HepG2 (cell line): ENCODE measurements around the gene CPVL. TPM values are rescaled to one million over a fixed set of nuclear protein-coding genes. Genes with fewer than 3 reads are reported as not detected.

Experiments
- CEBPB ChIP-seq: IDR thresholded peaks from 2 replicates; pipeline ENCODE4 v1.6.1; 2011; ENCODE audit warnings: low read depth, low read length, improper control_type of control experiment, borderline replicate concordance
- CHD2 ChIP-seq: IDR thresholded peaks from 2 replicates; pipeline ENCODE4 v1.6.1; 2011; ENCODE audit warnings: low read depth, low read length, improper control_type of control experiment
- DMTF1 ChIP-seq: sonication (generic); formaldehyde crosslinking; IDR thresholded peaks from 2 replicates; pipeline ENCODE4 v1.4.0; 2020; ENCODE audit warnings: mild to moderate bottlenecking, missing genetic modification reagents
- GMEB2 ChIP-seq: IDR thresholded peaks from 2 replicates; pipeline ENCODE4 v1.6.1; 2016; ENCODE audit warnings: missing biosample characterization, missing genetic modification reagents, low read depth
- KDM6A ChIP-seq: IDR thresholded peaks from 2 replicates; pipeline ENCODE4 v1.6.1; 2016; ENCODE audit warnings: low read depth
- MAX ChIP-seq: IDR thresholded peaks from 2 replicates; pipeline ENCODE4 v1.6.1; 2012; ENCODE audit warnings: inconsistent platforms
- MXI1 ChIP-seq: IDR thresholded peaks from 3 replicates; pipeline ENCODE4 v1.6.1; 2012; ENCODE audit warnings: low read depth, low read length, inconsistent platforms, borderline replicate concordance
- MZF1 ChIP-seq: sonication (generic); formaldehyde crosslinking; IDR thresholded peaks from 2 replicates; pipeline ENCODE4 v1.8.1; 2023; ENCODE audit warnings: mild to moderate bottlenecking, missing genetic modification reagents, borderline replicate concordance
- NCOR1 ChIP-seq: fragments of 200-600 bp; sonication (generic); IDR thresholded peaks from 2 replicates; pipeline ENCODE4 v1.7.0; 2017; ENCODE audit warnings: antibody characterized with exemption, low read length, borderline replicate concordance
- NFIC ChIP-seq: IDR thresholded peaks from 2 replicates; pipeline ENCODE4 v1.6.1; 2012; ENCODE audit warnings: mild to moderate bottlenecking, low read length, inconsistent platforms
- STAT5B ChIP-seq: sonication (generic); formaldehyde crosslinking; IDR thresholded peaks from 2 replicates; pipeline ENCODE4 v1.4.0; 2020; ENCODE audit warnings: missing genetic modification reagents
- TCF12 ChIP-seq, 2 experiments: fragments of 450-650 bp in 1 of 2; sonication (generic) in 1 of 2; formaldehyde crosslinking in 1 of 2; IDR thresholded peaks; 2 replicates each; pipeline versions ENCODE4 v1.6.1 to v1.8.0; 2017 to 2022; ENCODE audit warnings: antibody characterized with exemption in 1 of 2, mild to moderate bottlenecking in 1 of 2, missing genetic modification reagents in 1 of 2, moderate library complexity in 1 of 2
- TEF ChIP-seq: sonication (generic); formaldehyde crosslinking; IDR thresholded peaks from 2 replicates; pipeline ENCODE4 v1.5.0; 2020; ENCODE audit warnings: missing genetic modification reagents
- THAP7 ChIP-seq: sonication (generic); formaldehyde crosslinking; IDR thresholded peaks from 2 replicates; pipeline ENCODE4 v1.8.1; 2023; ENCODE audit warnings: mild to moderate bottlenecking, missing genetic modification reagents
- ZBTB38 ChIP-seq: sonication (generic); formaldehyde crosslinking; IDR thresholded peaks from 2 replicates; pipeline ENCODE4 v1.5.1; 2020; ENCODE audit warnings: mild to moderate bottlenecking, missing genetic modification reagents
- ZFP91 ChIP-seq: sonication (generic); formaldehyde crosslinking; IDR thresholded peaks from 2 replicates; pipeline ENCODE4 v1.9.0; 2022; ENCODE audit warnings: missing genetic modification reagents, mild to moderate bottlenecking, borderline replicate concordance
- ZFY ChIP-seq: sonication (generic); formaldehyde crosslinking; IDR thresholded peaks from 2 replicates; pipeline ENCODE4 v1.4.0; 2020; ENCODE audit warnings: missing genetic modification reagents
- ZMYM3 ChIP-seq: sonication (generic); formaldehyde crosslinking; IDR thresholded peaks from 2 replicates; pipeline ENCODE4 v1.5.1; 2020; ENCODE audit warnings: mild to moderate bottlenecking, missing genetic modification reagents
- ZNF121 ChIP-seq: sonication (generic); formaldehyde crosslinking; IDR thresholded peaks from 2 replicates; pipeline ENCODE4 v1.5.0; 2020; ENCODE audit warnings: mild to moderate bottlenecking, missing genetic modification reagents
- ZNF274 ChIP-seq: sonication (generic); formaldehyde crosslinking; IDR thresholded peaks from 2 replicates; pipeline ENCODE4 v1.5.1; 2020; ENCODE audit warnings: mild to moderate bottlenecking, missing genetic modification reagents
- ZNF33A ChIP-seq: sonication (generic); formaldehyde crosslinking; IDR thresholded peaks from 2 replicates; pipeline ENCODE4 v1.5.1; 2020; ENCODE audit warnings: missing genetic modification reagents, mild to moderate bottlenecking, moderate library complexity, borderline replicate concordance
- ZNF780A ChIP-seq: sonication (generic); formaldehyde crosslinking; IDR thresholded peaks from 2 replicates; pipeline ENCODE4 v1.8.0; 2022; ENCODE audit warnings: mild to moderate bottlenecking, missing genetic modification reagents, moderate library complexity
- ZNF878 ChIP-seq: sonication (generic); formaldehyde crosslinking; IDR thresholded peaks from 2 replicates; pipeline ENCODE4 v1.8.1; 2023; ENCODE audit warnings: mild to moderate bottlenecking, missing genetic modification reagents, moderate library complexity
- ZSCAN30 ChIP-seq: sonication (generic); formaldehyde crosslinking; IDR thresholded peaks from 2 replicates; pipeline ENCODE4 v1.5.0; 2020; ENCODE audit warnings: mild to moderate bottlenecking, missing genetic modification reagents
- polyA plus RNA-seq, 8 experiments: library from polyadenylated mRNA; depleted of rRNA in 3 of 8; stranded (reverse) in 7 of 8; unstranded in 1 of 8; fragments of >200 nt; fragmentation: Illumina TruSeq in 4 of 8; extraction: Trizol in 4 of 8; gene quantifications; 2 replicates each; pipeline versions ENCODE4 v1.2.1 to v1.2.3, GENCODE V29; 2011 to 2016; ENCODE audit warnings: low read depth in 4 of 8, missing spikeins in 1 of 8, mixed read lengths in 1 of 8; ENCODE audit not compliant: insufficient read depth in 1 of 8
- total RNA-seq, 5 experiments: library from RNA; depleted of rRNA; stranded (reverse); fragments of >200 nt; fragmentation: Illumina TruSeq; extraction: Trizol; gene quantifications; 2 replicates each; pipeline ENCODE4 v1.2.3, GENCODE V29; 2016; ENCODE audit warnings: low read depth in 1 of 5

CPVL gene
- total and polyA plus RNA-seq, 2 of the 13 experiments (the other 11 are each of a cell fraction or from before 2014, with no cell fraction given): 59.2 to 294 TPM

GRCh38 chr7:29146057-29146706, at the start of gene CPVL (continued):
- TF ChIP-seq MXI1 (no peak), TCF12 (IDR thresholded peaks at IDR 0.05) (no peak), TCF12 (CRISPR knock-in tag; IDR thresholded peaks at IDR 0.05) (no peak), CEBPB (no peak), NCOR1 (no peak), DMTF1 (CRISPR knock-in tag) (no peak), MAX (peak; percentile 81; the same call in 1 of the 2 replicates), GMEB2 (CRISPR knock-in tag) (no peak), ZNF780A (no peak), ZBTB38 (CRISPR knock-in tag) (peak; percentile 54; the same call in 1 of the 2 replicates), ZNF878 (no peak), ZNF274 (CRISPR knock-in tag) (no peak), MZF1 (CRISPR knock-in tag) (no peak), ZNF33A (CRISPR knock-in tag) (no peak), TEF (CRISPR knock-in tag) (no peak), KDM6A (CRISPR knock-in tag) (no peak), ZNF121 (CRISPR knock-in tag) (0 out of 2 replicates have a peak, but pooled peaks have one; percentile 46), ZSCAN30 (CRISPR knock-in tag) (no peak), ZFY (CRISPR knock-in tag) (peak; percentile 53; the same call in 1 of the 2 replicates), ZFP91 (CRISPR knock-in tag) (peak; percentile 77; the same call in 1 of the 2 replicates), ZMYM3 (CRISPR knock-in tag) (no peak), THAP7 (CRISPR knock-in tag) (no peak), NFIC (no peak), CHD2 (no peak), STAT5B (0 out of 2 replicates have a peak, but pooled peaks have one; percentile 35)
